Activated naive CD8-positive, alpha-beta T cell (primary cell): ENCODE measurements around the gene MSTN.
"Not testable (repeated sequence)": the region's sequence is repeated elsewhere in the genome, so short reads cannot be mapped to it uniquely, and the experiment has no call there.

Experiments used
- H3K27ac Mint-ChIP-seq: one replicate; pipeline ENCODE4 v1.8.0; 2021; ENCODE audit warnings: mixed read lengths
- H3K27me3 Mint-ChIP-seq: one replicate; pipeline ENCODE4 v1.8.0; 2021; ENCODE audit warnings: mixed read lengths
- H3K36me3 Mint-ChIP-seq: one replicate; pipeline ENCODE4 v1.8.0; 2021; ENCODE audit warnings: mixed read lengths
- H3K4me1 Mint-ChIP-seq: one replicate; pipeline ENCODE4 v1.8.0; 2021; ENCODE audit warnings: low read depth, mixed read lengths
- H3K4me3 Mint-ChIP-seq: one replicate; pipeline ENCODE4 v1.8.0; 2021; ENCODE audit warnings: mild to moderate bottlenecking, mixed read lengths
- H3K9me3 Mint-ChIP-seq: one replicate; pipeline ENCODE4 v1.8.0; 2021; ENCODE audit warnings: low read depth, mixed read lengths

MSTN gene

DNA sequence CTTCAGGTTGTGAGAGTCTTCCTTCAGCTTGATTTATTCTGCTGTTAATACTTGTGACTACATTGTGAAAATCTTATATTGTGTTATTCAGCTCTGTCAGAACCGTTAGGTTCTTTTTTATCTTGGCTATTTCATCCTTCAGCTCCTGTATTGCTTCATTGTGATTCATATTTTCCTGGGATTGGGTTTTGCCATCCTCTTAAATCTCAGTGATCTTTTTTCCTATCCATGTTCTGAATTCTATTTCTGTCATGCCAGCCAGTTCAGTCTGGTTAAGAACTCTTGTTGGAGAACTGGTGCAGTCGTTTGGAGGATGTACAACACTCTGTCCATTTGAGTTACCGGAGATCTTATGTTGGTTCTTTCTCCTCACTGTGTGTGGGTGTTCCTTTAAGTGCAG lies 19.1 kb downstream of the MSTN start:
- Mint-ChIP-seq H3K4me1 (no peaks in the 10 kb centered on the region), H3K27me3 (peaks cover 10% of the 10 kb centered on the region), H3K9me3 (no peaks in the 10 kb centered on the region), H3K4me3 (no peak overlapping the region), H3K36me3 (no peaks in the 10 kb centered on the region), H3K27ac (no peak overlapping the region)

DNA sequence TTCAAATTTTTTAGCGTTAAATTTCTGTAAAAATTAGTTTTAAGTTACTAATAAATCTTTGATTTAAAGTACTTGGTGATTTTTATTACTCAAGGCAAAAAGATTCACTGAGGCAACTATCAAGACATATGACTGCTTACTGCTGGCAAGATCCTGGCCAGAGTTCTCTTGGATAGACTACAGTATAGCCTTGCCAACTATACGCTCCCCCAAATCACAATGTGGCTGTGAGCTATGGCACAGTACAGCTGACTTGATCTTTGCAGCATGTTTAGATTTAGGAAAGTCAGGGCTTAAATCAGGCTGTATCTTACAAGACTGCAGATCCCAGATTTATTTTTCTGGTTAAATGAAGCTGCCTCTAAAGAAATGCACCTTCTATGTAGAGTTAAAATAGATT lies 26.5 kb downstream of the MSTN start:
- Mint-ChIP-seq H3K27me3 (peaks cover 4% of the 10 kb centered on the region), H3K27ac (no peak overlapping the region), H3K9me3 (no peaks in the 10 kb centered on the region), H3K36me3 (no peaks in the 10 kb centered on the region), H3K4me3 (no peak overlapping the region), H3K4me1 (no peaks in the 10 kb centered on the region)

DNA sequence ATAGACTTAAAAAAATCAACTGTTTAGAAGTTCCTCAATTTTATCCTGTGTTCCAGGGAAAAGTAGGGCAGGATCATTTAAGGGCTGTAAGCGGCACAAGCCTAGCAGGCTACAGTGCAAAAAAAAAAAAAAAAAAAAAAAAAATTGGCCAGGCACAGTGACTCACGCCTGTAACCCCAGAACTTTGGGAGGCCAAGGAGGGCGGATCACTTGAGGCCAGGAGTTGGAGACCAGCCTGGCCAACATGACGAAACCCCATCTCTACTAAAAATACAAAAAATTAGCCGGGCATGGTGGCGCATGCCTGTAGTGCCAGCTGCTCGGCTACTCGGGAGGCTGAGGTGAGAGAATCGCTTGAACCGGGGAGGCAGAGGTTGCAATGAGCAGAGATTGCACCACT lies 28.1 kb downstream of the MSTN start:
- not testable (repeated sequence) for H3K4me1 Mint-ChIP-seq, H3K9me3 Mint-ChIP-seq, H3K27ac Mint-ChIP-seq, H3K36me3 Mint-ChIP-seq, H3K27me3 Mint-ChIP-seq, H3K4me3 Mint-ChIP-seq

DNA sequence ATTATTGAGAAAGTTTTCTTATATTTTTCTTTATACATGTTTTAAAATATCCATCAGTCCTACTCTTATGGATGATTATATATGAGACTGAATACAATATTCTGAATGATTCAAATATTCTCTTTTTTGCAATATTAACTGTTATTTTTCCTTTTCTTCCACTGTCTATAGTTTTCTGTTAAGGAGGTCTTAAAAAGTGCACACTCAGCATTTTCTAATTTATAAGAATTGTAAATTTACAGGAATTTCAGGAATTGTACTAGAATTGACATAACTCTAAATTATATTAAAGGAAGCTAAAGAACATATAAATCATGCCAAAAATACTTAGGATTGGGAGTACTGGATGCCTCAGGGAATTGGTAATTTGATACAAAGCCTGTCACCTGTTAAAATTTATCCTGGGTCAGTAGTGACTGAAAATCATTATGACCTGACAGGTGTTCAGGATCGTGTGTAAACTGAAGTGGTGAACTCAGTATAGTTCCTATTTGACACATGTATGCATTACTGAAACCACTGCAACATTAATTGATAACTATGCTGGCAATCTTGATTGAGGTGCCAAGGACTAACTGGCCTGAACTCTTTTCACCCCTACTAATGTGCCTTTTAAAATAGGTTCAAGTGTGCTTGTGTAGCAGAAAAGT lies 30.4 kb downstream of the MSTN start:
- peaks cover 8% of the 10 kb centered on the region for H3K27me3 Mint-ChIP-seq
- H3K27ac Mint-ChIP-seq = no peak overlapping the region
- H3K4me3 Mint-ChIP-seq = no peak overlapping the region
- no peaks in the 10 kb centered on the region for H3K4me1 Mint-ChIP-seq
- H3K9me3 Mint-ChIP-seq = no peaks in the 10 kb centered on the region
- no peaks in the 10 kb centered on the region for H3K36me3 Mint-ChIP-seq

DNA sequence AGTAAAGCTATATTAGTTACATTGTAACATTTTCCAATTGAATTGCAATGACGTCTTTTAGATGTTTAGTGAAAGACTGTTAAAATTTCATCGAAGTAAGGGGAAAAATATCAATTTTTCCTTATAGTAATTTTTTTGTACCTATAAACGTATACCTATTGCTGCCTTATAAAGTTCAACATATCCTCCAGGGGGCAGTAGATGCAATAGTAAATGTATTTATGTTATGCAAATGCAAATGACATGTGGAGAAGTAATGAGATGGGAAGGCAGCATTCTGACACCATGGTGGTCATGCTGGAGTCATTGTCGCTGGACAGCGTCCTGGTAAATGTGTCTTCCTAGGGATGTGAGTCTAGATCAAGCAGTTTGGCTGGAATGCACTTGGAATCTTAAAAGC lies 38.7 kb downstream of the MSTN start:
- Mint-ChIP-seq H3K4me1 (no peaks in the 10 kb centered on the region), H3K27ac (no peak overlapping the region), H3K4me3 (no peak overlapping the region), H3K27me3 (peaks cover 10% of the 10 kb centered on the region), H3K36me3 (no peaks in the 10 kb centered on the region), H3K9me3 (no peaks in the 10 kb centered on the region)

DNA sequence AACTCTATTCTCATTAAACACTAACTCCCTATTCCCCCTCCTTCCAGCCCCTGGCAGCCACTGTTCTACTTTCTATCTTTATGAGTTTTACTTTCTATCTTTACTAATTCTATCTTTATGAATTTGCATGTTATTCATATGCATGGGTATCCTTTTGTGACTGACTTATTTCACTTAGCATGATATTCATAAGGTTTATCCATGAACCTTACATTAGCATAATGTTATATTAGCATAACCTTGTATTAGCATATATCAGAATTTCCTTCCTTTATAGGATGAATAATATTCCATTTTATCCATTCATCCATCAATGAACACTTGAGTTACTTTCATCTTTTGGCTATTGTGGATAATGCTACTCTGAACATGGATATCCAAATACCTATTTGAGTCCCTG lies 41.8 kb downstream of the MSTN start:
- peaks cover 22% of the 10 kb centered on the region for H3K9me3 Mint-ChIP-seq
- no peaks in the 10 kb centered on the region for H3K4me1 Mint-ChIP-seq
- H3K27ac Mint-ChIP-seq = no peak overlapping the region
- H3K36me3 Mint-ChIP-seq = peaks cover 5% of the 10 kb centered on the region
- H3K4me3 Mint-ChIP-seq = no peak overlapping the region
- H3K27me3 Mint-ChIP-seq = peaks cover 12% of the 10 kb centered on the region

DNA sequence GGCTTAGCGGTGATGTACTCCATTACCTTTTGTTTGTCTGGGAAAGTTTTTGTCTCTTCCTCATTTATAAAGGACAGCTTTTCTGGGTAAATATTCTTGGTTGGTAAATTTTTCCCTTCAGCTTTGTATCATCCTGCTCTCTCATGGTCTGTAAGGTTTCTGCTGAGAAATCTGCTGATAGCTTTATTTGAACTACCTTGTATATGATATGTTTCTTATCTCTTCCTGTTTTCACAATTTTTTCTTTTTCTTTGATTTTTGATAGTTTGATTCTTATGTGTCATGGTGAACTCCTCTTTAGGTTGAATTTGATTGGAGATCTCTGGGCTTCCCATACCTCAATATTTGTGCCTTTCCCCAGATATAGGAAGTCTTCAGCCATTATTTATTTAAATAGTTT lies 44.7 kb downstream of the MSTN start:
- Mint-ChIP-seq H3K27ac (no peak overlapping the region), H3K4me1 (no peaks in the 10 kb centered on the region), H3K9me3 (peaks cover 28% of the 10 kb centered on the region), H3K36me3 (peaks cover 8% of the 10 kb centered on the region), H3K4me3 (no peak overlapping the region), H3K27me3 (peaks cover 14% of the 10 kb centered on the region)

DNA sequence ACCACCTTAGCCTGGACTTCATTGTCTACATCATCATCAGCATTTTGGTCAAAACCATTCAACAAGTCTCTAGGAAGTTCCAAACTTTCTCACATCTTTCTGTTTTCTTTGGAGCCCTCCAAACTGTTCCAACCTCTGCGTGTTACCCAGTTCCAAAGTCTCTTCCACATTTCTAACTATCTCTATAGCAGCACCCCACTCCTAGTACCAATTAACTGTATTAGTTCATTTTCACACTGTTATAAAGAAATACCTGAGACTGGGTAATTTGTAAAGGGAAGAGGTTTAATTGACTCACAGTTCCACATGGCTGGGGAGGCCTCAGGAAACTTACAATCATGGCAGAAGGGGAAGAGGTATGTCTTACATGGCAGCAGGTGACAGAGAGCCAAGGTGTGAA lies 46.6 kb downstream of the MSTN start:
- not testable (repeated sequence) for H3K4me3 Mint-ChIP-seq, H3K4me1 Mint-ChIP-seq
- H3K9me3 Mint-ChIP-seq = peaks cover 28% of the 10 kb centered on the region

More for the DNA sequence above, 46.6 kb downstream of the MSTN start:
- peaks cover 14% of the 10 kb centered on the region for H3K27me3 Mint-ChIP-seq
- not testable (repeated sequence) for H3K27ac Mint-ChIP-seq, H3K36me3 Mint-ChIP-seq
